Measurements from ENCODE around the gene WHRN. TPM values are rescaled to one million over a fixed set of nuclear protein-coding genes. Genes with fewer than 3 reads are reported as not detected.
A peak's percentile ranks its signal among the peaks of the same experiment; 100 is the strongest.

The WHRN gene
- total RNA-seq, 1 experiment from 2014 or later, result 2.0 TPM

- no peak for DNase-seq (ENCODE audit: low spot score)
These were observed 8.6 kb upstream of the WHRN start for GRCh38 chr9:114513959-114514267.

GRCh38 chr9:114513055-114513958 is 8.0 kb upstream of the WHRN start:
- peak; percentile 11 for DNase-seq (ENCODE audit: low spot score)

DNA sequence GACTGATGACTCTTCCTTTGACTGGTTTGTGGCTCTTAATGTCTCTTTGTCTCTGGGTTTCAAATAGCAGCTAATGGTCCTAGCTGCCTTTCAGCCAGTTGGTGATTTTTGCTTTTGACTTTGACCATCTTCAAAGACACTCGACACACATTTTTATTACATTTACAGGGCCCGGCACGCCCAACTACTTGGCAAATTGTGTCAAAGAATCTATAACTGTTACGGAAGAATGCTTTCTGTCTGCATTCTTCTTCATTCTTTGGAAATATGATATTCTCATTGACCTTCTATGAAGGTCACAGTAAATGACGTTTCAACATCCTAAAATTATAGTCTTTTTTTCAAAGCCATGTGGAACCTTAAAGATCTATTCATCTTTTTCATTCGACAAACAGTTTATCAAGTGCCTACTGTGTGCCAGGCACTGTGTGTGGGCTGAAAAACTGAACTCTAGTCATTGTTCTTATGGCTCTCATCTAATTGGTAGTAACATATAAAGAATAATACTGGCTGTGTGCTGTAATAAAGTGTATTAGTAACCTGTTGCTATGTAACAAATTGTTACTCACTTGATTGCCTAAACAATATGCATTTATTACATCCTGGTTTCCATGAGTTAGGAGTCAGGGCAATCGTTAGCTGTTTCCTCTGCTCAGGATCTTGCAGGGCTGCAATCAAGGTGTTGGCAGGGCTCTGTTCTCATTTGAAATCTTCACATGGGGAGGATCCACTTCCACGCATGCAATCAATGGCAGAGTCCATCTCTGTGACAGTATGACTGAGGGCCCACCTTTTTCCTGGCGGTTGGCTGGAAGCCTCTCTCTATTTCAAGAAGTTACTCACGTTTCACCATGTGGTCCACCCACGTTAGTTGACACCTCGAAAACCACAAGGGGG is 7.0 kb upstream of the WHRN start:
- no peak for DNase-seq (ENCODE audit: low spot score)

- DNase-seq (ENCODE audit: low spot score), result peak; percentile 13
These were observed 2.5 kb upstream of the WHRN start for GRCh38 chr9:114507726-114508125.

DNA sequence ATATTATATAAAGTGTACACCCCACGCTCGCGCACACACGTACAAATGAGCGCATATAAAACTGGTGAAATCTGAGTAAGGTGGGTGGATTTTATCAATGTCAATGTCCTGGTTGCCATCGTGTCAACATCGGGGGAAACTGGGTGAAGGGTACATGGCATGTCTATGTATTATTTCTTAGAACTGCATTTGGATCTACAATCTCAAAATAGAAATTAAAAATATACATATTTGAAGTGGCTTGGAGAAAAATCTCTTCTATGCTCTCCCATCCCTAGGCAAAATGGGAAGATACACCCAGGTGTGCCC is 763 bp upstream of the WHRN start:
- no peak for DNase-seq (ENCODE audit: low spot score)

GRCh38 chr9:114504341-114505186 is 709 bp downstream of the WHRN start:
- no peak for DNase-seq (ENCODE audit: low spot score)

GRCh38 chr9:114503522-114504340 is 1.5 kb downstream of the WHRN start:
- no peak for DNase-seq (ENCODE audit: low spot score)

- no peak for DNase-seq (ENCODE audit: low spot score)
These were observed 2.3 kb downstream of the WHRN start for GRCh38 chr9:114503009-114503408.

DNA sequence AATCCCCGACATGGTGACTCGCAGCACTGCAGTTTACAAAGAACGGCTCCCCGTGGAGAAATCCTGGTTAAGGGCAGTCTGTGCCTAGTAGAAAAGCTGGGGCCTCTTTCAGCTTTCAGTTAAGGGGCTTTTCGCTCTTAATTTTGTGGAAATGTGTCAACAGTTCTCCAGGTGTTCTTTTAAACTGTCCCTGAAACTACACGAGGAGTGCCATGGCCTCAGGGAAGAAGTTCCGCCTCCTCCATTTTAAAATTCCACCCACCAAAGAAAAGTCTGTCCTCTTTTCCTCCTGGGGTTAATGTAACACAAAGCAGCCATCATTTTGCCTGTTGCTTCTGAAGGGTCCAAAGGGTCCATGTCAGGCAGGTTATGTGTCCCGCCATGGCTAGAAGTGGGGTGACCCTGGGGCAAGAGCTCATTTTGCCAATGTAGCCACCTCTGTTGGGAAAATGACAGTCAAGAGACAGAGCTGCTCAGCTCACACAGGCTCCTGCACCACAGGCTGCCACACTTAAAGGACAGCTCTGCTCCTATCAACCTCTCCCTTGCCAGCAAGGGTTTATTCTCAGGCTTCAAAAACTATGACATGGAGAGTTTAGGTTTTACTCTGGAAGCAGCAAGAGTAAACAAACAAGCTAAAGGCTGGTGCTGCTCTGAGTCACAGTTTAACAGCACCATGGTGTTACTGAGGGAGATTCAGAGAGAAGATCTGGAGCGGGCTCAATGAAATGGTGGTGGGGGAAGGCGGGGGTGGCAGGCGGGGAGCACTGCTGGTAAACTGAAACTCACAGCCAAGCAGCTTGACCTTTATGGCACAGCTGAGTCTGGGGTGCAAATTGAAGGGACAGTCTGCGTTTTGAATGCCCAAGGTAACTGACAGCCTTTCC is 3.2 kb downstream of the WHRN start:
- peak; percentile 49 for DNase-seq (ENCODE audit: low spot score)

DNA sequence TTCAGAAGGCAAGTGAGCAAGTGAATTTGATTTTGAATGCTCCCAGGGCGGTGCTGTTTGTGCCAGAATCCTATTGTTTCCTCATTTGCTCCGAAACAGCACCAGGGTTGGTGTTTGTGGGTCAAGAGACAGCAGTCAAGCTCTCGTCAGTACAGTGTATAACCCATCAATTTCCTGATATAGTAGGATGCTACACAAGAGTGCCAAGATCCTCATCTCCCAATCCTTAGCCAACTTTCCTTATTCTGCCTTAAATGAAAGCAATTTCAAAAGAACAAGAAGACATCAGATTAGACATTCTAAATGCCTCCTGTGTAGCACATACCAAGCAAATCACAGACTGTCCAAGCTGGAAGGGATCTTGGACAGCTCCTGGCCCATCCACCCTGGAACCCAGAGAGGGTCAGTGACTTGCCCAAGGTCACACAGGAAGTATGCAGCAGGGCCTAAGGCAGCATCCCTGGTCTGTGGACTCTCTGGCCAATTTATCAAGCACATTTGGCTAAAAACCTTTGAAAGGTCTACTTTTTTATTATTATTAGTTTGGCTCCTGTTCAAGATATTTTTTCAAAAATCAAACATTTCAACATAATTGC is 4.5 kb downstream of the WHRN start:
- DNase-seq (ENCODE audit: low spot score), result no peak

DNA sequence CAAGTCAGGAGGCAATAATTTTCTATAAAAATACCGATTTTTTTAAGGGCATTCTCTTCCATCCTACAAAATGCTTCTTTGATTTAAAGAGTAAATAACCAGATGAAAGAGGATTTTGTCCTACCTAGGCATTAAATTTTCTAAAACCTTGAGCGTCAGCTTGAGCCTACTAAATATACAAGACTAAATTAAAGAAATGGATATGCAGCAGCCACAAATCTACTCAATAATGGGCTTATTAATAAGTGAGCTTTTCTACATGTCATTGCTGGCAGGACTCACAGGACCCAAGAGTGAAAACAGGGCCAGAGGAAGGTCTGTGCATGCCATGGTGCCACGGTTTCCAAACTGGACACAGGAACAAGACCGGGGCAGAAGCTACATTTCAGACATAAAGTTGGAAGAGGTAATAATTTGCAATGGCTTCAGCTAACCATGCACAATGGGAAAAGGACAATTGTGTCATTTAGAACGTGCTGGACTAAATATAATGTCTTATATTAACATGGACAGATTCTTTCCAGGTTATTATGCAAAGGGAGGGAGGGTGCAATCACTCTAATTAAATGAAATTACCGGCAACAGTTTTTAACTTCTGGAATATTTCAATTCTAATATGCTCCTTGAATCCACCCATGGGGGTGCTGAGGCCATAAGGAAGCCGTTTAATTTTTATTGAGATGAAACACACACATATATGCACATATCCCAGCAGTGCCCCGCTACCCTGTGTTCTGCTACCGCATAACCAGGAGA is 5.2 kb downstream of the WHRN start:
- DNase-seq (ENCODE audit: low spot score), result no peak

DNA sequence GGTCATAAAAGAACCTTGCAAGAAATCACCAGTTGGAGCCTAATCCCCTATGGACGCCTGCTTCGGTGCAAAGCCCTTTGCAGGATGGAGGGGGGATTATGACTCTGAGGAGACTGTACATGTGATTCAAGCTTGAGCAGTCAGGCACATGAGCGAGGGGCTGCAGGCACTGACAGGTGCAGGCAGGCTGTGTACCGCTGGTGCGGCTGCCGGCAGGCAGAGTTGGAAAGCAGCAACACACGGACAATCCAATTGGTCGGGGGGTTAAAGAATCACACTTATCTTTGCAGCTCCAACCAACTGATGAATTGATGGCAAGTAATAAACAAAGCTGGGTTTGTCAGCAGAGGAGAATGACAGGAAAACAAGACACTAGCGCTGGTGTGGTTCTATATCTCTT is 5.7 kb downstream of the WHRN start:
- no peak for DNase-seq (ENCODE audit: low spot score)

- no peak for DNase-seq (ENCODE audit: low spot score)
These were observed 7.4 kb downstream of the WHRN start for GRCh38 chr9:114497727-114498382.

- no peak for DNase-seq (ENCODE audit: low spot score)
These were observed 8.0 kb downstream of the WHRN start for GRCh38 chr9:114497236-114497635.

DNA sequence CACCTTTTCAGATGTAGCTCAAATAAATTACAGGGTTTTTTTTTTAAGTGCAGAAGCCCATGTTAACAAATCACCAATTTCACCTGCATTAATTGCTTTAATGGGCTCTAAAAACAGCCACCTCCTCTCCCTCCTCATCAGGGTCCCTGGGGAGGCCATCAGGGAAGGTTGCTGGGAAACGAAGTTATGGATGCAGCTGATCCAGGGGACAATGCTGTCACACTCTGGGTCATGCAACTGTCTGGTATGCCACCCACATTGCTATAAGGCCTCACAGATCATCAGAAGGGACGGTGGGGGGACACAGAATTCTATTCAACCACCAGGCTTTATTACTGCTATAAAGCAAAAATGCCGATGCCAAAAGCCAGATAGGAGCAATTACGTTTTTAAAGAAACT is 9.3 kb downstream of the WHRN start:
- no peak for DNase-seq (ENCODE audit: low spot score)

- no peak for DNase-seq (ENCODE audit: low spot score)
These were observed 10.3 kb downstream of the WHRN start for GRCh38 chr9:114494776-114495569.

DNA sequence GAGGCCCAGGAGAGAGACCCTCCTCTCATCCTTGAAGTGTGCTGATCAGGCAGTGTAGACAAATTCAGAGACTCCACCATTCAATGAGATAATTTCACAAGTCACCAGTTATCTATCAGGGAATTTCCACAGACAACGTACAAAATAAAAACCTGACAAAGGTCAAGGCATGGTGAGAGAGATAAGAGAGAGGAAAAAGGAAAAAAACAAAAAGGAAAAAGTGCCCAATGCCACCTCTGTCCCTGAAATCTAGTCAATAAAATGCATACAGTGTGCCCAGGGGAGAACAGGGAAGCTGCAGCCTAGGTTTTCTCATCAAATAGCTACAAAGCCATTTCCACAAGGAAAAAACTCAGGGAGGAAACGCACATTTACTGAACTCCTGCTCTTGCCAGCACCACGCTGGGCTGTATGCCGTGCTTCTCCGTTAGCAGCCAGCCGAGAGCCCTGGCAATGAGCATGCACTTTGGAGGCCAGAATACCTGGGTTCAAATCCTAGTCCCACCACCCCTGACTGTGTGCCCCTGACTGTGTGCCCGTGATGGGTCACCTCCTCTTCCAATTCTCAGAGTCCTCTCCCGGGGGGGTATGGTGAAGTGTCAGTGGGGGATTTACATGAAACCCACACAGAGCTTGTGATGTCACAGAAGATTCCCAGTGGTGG is 11.6 kb downstream of the WHRN start:
- DNase-seq (ENCODE audit: low spot score), result no peak
